ENCODE measurements around the gene KLHL4. TPM values are rescaled to one million over a fixed set of nuclear protein-coding genes. Genes with fewer than 3 reads are reported as not detected.

The KLHL4 gene
- total and polyA plus RNA-seq, 2 of the 13 experiments (the other 11 are each of a cell fraction or from before 2014, with no cell fraction given) = 0.15 TPM; not detected in 1

DNA sequence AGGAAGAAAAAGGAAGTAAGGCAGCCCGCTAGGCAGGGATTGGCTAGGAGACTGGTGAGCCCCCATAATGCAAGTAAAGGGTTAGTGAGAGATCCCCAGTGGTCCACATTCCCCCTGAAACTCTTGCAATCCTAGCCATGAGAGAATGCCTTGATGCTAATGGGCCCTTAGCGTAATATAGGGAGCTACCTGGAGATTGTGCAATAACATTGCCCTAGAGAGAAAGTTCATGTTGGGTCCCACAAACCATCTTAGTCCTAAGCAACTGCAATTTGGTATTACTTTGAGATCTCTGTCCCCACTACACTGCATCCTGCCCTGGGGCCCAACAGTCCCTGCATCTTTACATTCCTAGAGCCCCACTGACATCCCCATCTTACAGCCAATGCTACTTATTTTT lies 188.5 kb downstream of the KLHL4 start:
- in situ Hi-C loops (cut with HindIII; ENCODE audit: extremely low pct_ligation_motif_present, low pct_unique_long_range_greater_than_20kb) (no loop called here), intact Hi-C loops (cut with micrococcal nuclease; ENCODE audit: unreplicated experiment) (no loop called here)
- Histone ChIP-seq H3K79me2 (ENCODE audit: insufficient read depth, low read length) (no peaks in the 10 kb centered on the region), H3K4me3 (replicated peaks in 1 of 3; ENCODE audit: insufficient read depth in 1 of 3, low read depth in 2 of 3, low read length in 3 of 3) (no peak overlapping the region), H3K9me3 (ENCODE audit: low read length) (no peaks in the 10 kb centered on the region; the same call in 1 of the 2 replicates), H3K27ac (ENCODE audit: extremely low read length, insufficient read depth, low read length) (no peak overlapping the region), H3K36me3 (replicated peaks in 1 of 2; ENCODE audit: control insufficient read depth in 1 of 2, insufficient read depth in 2 of 2, low read length in 2 of 2) (no peaks in the 10 kb centered on the region), H4K20me1 (ENCODE audit: insufficient read depth, low read length) (no peaks in the 10 kb centered on the region), H3K4me1 (ENCODE audit: insufficient read depth, low read length) (no peaks in the 10 kb centered on the region), H2AFZ (ENCODE audit: low read length) (no peak overlapping the region), H3K4me2 (ENCODE audit: low read depth, low read length) (no peak overlapping the region), H3K9ac (ENCODE audit: insufficient read depth, low read depth, low read length) (no peak overlapping the region), H3K27me3 (ENCODE audit: control insufficient read depth in 1 of 2, insufficient read depth in 2 of 2, low read length in 2 of 2) (no peaks in the 10 kb centered on the region)
- TF ChIP-seq FOXM1 (CRISPR knock-in tag; IDR thresholded peaks at IDR 0.05) (no peak), DMAP1 (CRISPR knock-in tag; IDR thresholded peaks at IDR 0.05) (no peak), ZBTB21 (CRISPR knock-in tag; IDR thresholded peaks at IDR 0.05) (no peak), CEBPB (IDR thresholded peaks at IDR 0.05; ENCODE audit: borderline replicate concordance, low read depth, low read length) (0 out of 2 replicates have a peak, but pooled peaks have one; percentile 34), ZNF3 (CRISPR knock-in tag; IDR thresholded peaks at IDR 0.05) (no peak)
- TF ChIP-seq, protein P1, sequence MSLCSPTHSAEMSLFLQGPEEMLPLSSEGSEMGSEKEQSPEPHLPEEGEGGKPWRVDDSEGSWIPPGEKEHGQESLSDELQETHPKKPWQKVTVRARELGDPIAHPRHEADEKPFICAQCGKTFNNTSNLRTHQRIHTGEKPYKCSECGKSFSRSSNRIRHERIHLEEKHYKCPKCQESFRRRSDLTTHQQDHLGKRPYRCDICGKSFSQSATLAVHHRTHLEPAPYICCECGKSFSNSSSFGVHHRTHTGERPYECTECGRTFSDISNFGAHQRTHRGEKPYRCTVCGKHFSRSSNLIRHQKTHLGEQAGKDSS (CRISPR knock-in tag; IDR thresholded peaks at IDR 0.05; ENCODE audit: borderline replicate concordance, low read depth) = no peak
- TF ChIP-seq, protein P2, sequence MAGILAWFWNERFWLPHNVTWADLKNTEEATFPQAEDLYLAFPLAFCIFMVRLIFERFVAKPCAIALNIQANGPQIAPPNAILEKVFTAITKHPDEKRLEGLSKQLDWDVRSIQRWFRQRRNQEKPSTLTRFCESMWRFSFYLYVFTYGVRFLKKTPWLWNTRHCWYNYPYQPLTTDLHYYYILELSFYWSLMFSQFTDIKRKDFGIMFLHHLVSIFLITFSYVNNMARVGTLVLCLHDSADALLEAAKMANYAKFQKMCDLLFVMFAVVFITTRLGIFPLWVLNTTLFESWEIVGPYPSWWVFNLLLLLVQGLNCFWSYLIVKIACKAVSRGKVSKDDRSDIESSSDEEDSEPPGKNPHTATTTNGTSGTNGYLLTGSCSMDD (CRISPR knock-in tag; IDR thresholded peaks at IDR 0.05) = no peak
- ATAC-seq (no peak), FAIRE-seq (no peak), DNase-seq (ENCODE audit: low spot score) (no peak)
- no TSS peak for BruUV-seq (replicated peaks)
- 7% methylated on average over 1 of the region's 2 CpGs for WGBS (ENCODE audit: low lambda C conversion rate)
- CTCF ChIA-PET (ENCODE audit: low intra/inter-chr PET ratio, low total read pairs) = no interaction called here
- POLR2A ChIA-PET = no interaction called here

DNA sequence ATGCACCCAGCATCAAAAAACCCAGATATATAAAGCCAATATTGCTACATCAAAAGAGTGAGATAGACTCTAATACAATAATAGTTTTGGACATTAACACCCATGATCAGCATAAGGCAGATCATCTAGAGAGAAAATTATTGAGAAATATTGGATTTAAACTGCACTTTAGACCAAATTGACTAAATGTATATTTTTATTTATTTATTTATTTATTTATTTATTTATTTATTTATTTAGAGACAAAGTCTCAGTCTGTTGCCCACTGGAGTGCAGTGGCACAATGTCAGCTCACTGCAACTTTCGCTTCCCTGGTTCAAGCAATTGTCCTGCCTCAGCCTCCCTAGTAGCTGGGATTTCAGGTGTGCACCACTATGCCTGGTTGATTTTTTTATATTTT lies 193.0 kb downstream of the KLHL4 start:
- ChIA-PET CTCF (ENCODE audit: low intra/inter-chr PET ratio, low total read pairs) (no interaction called here), POLR2A (no interaction called here)
- no peak overlapping the region for H2AFZ ChIP-seq (ENCODE audit: low read length)
- intact Hi-C loops (cut with micrococcal nuclease; ENCODE audit: unreplicated experiment) = no loop called here
- in situ Hi-C loops (cut with HindIII; ENCODE audit: extremely low pct_ligation_motif_present, low pct_unique_long_range_greater_than_20kb) = no loop called here
- no peak overlapping the region for H3K9ac ChIP-seq (ENCODE audit: insufficient read depth, low read depth, low read length)
- no peak overlapping the region for H3K4me2 ChIP-seq (ENCODE audit: low read depth, low read length)
- no peak overlapping the region for H3K4me3 ChIP-seq (replicated peaks in 1 of 3; ENCODE audit: insufficient read depth in 1 of 3, low read depth in 2 of 3, low read length in 3 of 3)
- H4K20me1 ChIP-seq (ENCODE audit: insufficient read depth, low read length) = no peaks in the 10 kb centered on the region
- no TSS peak for BruUV-seq (replicated peaks)
- 22% methylated on average over 1 of the region's 1 CpG for WGBS (ENCODE audit: low lambda C conversion rate)
- no peaks in the 10 kb centered on the region for H3K4me1 ChIP-seq (ENCODE audit: insufficient read depth, low read length)
- no peak for DNase-seq (ENCODE audit: low spot score)
- no peak overlapping the region for H3K27ac ChIP-seq (ENCODE audit: extremely low read length, insufficient read depth, low read length)
- no peaks in the 10 kb centered on the region; the same call in 1 of the 2 replicates for H3K9me3 ChIP-seq (ENCODE audit: low read length)
- no peaks in the 10 kb centered on the region for H3K27me3 ChIP-seq (ENCODE audit: control insufficient read depth in 1 of 2, insufficient read depth in 2 of 2, low read length in 2 of 2)
- H3K79me2 ChIP-seq (ENCODE audit: insufficient read depth, low read length) = no peaks in the 10 kb centered on the region
- no peak for ATAC-seq
- no peak for FAIRE-seq
- no peaks in the 10 kb centered on the region for H3K36me3 ChIP-seq (replicated peaks in 1 of 2; ENCODE audit: control insufficient read depth in 1 of 2, insufficient read depth in 2 of 2, low read length in 2 of 2)
- TF ChIP-seq SAFB2 (CRISPR knock-in tag; IDR thresholded peaks at IDR 0.05; ENCODE audit: borderline replicate concordance, low read depth) (no peak), DNMT1 (CRISPR knock-in tag; IDR thresholded peaks at IDR 0.05) (no peak), ZNF121 (CRISPR knock-in tag; IDR thresholded peaks at IDR 0.05) (no peak), ZC3H13 (CRISPR knock-in tag; IDR thresholded peaks at IDR 0.05) (no peak), NFRKB (IDR thresholded peaks at IDR 0.05) (no peak), TOE1 (CRISPR knock-in tag; IDR thresholded peaks at IDR 0.05) (no peak), KLF6 (CRISPR knock-in tag; IDR thresholded peaks at IDR 0.05) (no peak), NFATC3 (CRISPR knock-in tag; IDR thresholded peaks at IDR 0.05) (no peak)
- TF ChIP-seq, protein P3, sequence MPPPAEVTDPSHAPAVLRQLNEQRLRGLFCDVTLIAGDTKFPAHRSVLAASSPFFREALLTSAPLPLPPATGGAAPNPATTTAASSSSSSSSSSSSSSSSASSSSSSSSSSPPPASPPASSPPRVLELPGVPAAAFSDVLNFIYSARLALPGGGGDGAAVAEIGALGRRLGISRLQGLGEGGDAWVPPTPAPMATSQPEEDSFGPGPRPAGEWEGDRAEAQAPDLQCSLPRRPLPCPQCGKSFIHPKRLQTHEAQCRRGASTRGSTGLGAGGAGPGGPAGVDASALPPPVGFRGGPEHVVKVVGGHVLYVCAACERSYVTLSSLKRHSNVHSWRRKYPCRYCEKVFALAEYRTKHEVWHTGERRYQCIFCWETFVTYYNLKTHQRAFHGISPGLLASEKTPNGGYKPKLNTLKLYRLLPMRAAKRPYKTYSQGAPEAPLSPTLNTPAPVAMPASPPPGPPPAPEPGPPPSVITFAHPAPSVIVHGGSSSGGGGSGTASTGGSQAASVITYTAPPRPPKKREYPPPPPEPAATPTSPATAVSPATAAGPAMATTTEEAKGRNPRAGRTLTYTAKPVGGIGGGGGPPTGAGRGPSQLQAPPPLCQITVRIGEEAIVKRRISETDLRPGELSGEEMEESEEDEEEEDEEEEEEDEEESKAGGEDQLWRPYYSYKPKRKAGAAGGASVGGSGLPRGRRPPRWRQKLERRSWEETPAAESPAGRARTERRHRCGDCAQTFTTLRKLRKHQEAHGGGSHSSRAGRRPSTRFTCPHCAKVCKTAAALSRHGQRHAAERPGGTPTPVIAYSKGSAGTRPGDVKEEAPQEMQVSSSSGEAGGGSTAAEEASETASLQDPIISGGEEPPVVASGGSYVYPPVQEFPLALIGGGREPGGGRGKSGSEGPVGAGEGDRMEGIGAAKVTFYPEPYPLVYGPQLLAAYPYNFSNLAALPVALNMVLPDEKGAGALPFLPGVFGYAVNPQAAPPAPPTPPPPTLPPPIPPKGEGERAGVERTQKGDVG (CRISPR knock-in tag; IDR thresholded peaks at IDR 0.05; ENCODE audit: borderline replicate concordance) = no peak
